ENCODE measurements around the gene PCGF3. TPM values are rescaled to one million over a fixed set of nuclear protein-coding genes. Genes with fewer than 3 reads are reported as not detected.
"Not testable (repeated sequence)": the region's sequence is repeated elsewhere in the genome, so short reads cannot be mapped to it uniquely, and the experiment has no call there.

Gene PCGF3
- total RNA-seq, 4 donors from 2014 or later: 31.7 to 35.3 (median 34.7) TPM

- WGBS: 89% methylated on average over 6 of the region's 6 CpGs
- Histone ChIP-seq H3K4me1 (peaks cover 45 to 89% (median 64%) of the 10 kb centered on the region in 4 donors), H3K4me3 (no peak overlapping the region), H3K27ac (replicated peaks in 1 of 4) (no peak overlapping the region), H3K36me3 (peaks cover 22 to 74% (median 55%) of the 10 kb centered on the region in 4 donors), H3K9me3 (no peaks in the 10 kb centered on the region), H3K27me3 (no peaks in the 10 kb centered on the region)
- no peak for DNase-seq (ENCODE audit: extremely low spot score)
- TF ChIP-seq, protein P1, sequence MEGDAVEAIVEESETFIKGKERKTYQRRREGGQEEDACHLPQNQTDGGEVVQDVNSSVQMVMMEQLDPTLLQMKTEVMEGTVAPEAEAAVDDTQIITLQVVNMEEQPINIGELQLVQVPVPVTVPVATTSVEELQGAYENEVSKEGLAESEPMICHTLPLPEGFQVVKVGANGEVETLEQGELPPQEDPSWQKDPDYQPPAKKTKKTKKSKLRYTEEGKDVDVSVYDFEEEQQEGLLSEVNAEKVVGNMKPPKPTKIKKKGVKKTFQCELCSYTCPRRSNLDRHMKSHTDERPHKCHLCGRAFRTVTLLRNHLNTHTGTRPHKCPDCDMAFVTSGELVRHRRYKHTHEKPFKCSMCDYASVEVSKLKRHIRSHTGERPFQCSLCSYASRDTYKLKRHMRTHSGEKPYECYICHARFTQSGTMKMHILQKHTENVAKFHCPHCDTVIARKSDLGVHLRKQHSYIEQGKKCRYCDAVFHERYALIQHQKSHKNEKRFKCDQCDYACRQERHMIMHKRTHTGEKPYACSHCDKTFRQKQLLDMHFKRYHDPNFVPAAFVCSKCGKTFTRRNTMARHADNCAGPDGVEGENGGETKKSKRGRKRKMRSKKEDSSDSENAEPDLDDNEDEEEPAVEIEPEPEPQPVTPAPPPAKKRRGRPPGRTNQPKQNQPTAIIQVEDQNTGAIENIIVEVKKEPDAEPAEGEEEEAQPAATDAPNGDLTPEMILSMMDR (IDR thresholded peaks at IDR 0.05): no peak
- no peak for TF ChIP-seq POLR2AphosphoS5 (IDR thresholded peaks at IDR 0.05)
- TF ChIP-seq EP300 (IDR thresholded peaks at IDR 0.05): no peak
- no peak for TF ChIP-seq POLR2A (IDR thresholded peaks at IDR 0.05; ENCODE audit: low read depth)
- intact Hi-C loops (cut with DNase I): no loop called here
Measured at GRCh38 chr4:777520-778262, 72.1 kb downstream of the PCGF3 start.

- WGBS: 100% methylated on average over 2 of the region's 2 CpGs
- no peak for TF ChIP-seq POLR2AphosphoS5 (IDR thresholded peaks at IDR 0.05)
- TF ChIP-seq POLR2A (IDR thresholded peaks at IDR 0.05; ENCODE audit: low read depth): no peak
- TF ChIP-seq, protein P1 (IDR thresholded peaks at IDR 0.05): no peak
- no peak for TF ChIP-seq EP300 (IDR thresholded peaks at IDR 0.05)
- no peak for DNase-seq (ENCODE audit: extremely low spot score)
- Histone ChIP-seq H3K27me3 (peaks cover 0 to 4% (median 0%) of the 10 kb centered on the region in 4 donors), H3K4me1 (peaks cover 40 to 77% (median 55%) of the 10 kb centered on the region in 4 donors), H3K27ac (replicated peaks in 1 of 4) (no peak overlapping the region), H3K9me3 (no peaks in the 10 kb centered on the region), H3K36me3 (peaks cover 14 to 56% (median 44%) of the 10 kb centered on the region in 4 donors), H3K4me3 (peak overlapping the region in 1 of 4 donors; percentile 90)
- intact Hi-C loops (cut with DNase I): no loop called here
Measured at GRCh38 chr4:779555-779954, 73.9 kb downstream of the PCGF3 start.

DNA sequence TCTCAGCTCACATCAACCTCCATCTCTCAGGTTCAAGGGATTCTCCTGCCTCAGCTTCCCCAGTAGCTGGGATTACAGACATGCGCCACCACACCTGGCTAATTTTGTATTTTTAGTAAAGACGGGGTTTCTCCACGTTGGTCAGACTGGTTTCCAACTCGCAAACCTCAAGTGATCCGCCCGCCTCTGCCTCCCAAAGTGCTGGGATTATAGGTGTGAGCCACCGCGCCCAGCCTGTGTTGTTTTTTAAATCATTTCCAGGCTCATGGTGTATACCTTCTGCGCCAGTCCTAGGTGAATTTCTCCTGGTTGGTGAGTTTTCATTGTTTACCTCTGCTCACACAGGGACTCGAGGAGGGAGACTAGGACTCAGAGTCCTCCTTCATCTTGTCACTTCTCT, 74.6 kb downstream of the PCGF3 start:
- peak overlapping the region in 3 of 4 donors; percentile 83 to 96 (median 93) for H3K27ac ChIP-seq (replicated peaks in 1 of 4)

DNA sequence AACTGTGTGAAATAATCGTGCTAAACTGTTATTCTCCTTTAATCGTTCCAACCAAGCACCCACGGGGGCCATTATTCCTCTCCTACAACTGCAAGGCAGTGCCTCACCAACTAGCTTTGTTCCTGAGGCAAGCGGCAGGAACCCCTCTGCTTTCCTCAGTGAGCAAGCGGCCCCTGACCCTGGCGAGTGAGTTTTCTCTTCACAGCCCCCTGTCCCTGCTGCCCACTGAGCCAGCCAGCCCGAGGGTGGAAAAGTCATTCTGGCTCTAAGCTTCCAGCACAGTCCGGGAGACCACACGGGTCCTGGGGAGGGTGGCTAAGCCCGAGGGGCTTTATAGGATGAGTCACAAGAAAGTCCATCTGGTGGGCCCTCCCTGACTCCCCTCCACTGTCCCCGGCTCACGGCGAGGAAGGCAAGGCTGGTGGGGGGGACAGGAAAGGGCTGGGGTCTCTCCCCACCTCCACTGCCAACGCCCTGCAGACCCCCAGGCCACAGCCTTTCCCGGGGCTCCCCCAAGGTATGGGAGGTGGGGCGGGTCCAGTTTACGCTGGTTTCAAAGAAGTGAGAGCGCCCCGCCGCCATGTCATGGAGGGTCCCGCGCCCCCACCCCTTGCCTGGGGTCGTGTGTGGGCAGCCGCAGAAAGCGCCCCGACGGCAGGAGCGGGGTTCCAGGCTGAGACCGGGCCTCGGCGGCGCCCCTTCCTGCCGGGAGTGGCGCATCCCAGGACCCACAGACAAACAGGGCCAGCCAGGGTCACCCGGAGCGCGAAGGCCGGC, 75.3 kb downstream of the PCGF3 start:
- H3K27me3 ChIP-seq: peaks cover 6 to 18% (median 12%) of the 10 kb centered on the region in 4 donors
- no peaks in the 10 kb centered on the region for H3K9me3 ChIP-seq
- H3K4me1 ChIP-seq: peaks cover 37 to 77% (median 58%) of the 10 kb centered on the region in 4 donors
- peak overlapping the region; percentile 86 to 100 (median 94) for H3K4me3 ChIP-seq
- WGBS: 4% methylated on average over 13 of the region's 38 CpGs
- intact Hi-C loops (cut with DNase I): no loop called here
- peak overlapping the region; percentile 83 to 96 (median 92) for H3K27ac ChIP-seq (replicated peaks in 1 of 4)
- TF ChIP-seq, protein P1 (IDR thresholded peaks at IDR 0.05): no peak
- TF ChIP-seq POLR2AphosphoS5 (IDR thresholded peaks at IDR 0.05) (no peak), EP300 (IDR thresholded peaks at IDR 0.05) (no peak), POLR2A (IDR thresholded peaks at IDR 0.05; ENCODE audit: low read depth) (no peak)
- peaks cover 8 to 42% (median 31%) of the 10 kb centered on the region in 4 donors for H3K36me3 ChIP-seq
- DNase-seq (ENCODE audit: extremely low spot score): no peak

More for the DNA sequence above, 74.6 kb downstream of the PCGF3 start:
- intact Hi-C loops (cut with DNase I); DNase-seq (ENCODE audit: extremely low spot score); H3K9me3 ChIP-seq: not testable (repeated sequence)
- H3K36me3 ChIP-seq: peaks cover 12 to 49% (median 37%) of the 10 kb centered on the region in 4 donors
- H3K27me3 ChIP-seq: peaks cover 2 to 11% (median 5%) of the 10 kb centered on the region in 4 donors
- H3K4me1 ChIP-seq: peaks cover 37 to 77% (median 54%) of the 10 kb centered on the region in 4 donors
- WGBS: 83% methylated on average over 10 of the region's 10 CpGs
- H3K4me3 ChIP-seq: peak overlapping the region; percentile 86 to 100 (median 94)

All from esophagus muscularis mucosa (tissue), 4 donors.